HCEC 1CT (cell line): ENCODE data around the gene SLC30A9.

ENCODE experiments used
- DNase-seq: peaks from one replicate; pipeline ENCODE4 v3.0.0-alpha.2; 2017

The SLC30A9 gene

DNA sequence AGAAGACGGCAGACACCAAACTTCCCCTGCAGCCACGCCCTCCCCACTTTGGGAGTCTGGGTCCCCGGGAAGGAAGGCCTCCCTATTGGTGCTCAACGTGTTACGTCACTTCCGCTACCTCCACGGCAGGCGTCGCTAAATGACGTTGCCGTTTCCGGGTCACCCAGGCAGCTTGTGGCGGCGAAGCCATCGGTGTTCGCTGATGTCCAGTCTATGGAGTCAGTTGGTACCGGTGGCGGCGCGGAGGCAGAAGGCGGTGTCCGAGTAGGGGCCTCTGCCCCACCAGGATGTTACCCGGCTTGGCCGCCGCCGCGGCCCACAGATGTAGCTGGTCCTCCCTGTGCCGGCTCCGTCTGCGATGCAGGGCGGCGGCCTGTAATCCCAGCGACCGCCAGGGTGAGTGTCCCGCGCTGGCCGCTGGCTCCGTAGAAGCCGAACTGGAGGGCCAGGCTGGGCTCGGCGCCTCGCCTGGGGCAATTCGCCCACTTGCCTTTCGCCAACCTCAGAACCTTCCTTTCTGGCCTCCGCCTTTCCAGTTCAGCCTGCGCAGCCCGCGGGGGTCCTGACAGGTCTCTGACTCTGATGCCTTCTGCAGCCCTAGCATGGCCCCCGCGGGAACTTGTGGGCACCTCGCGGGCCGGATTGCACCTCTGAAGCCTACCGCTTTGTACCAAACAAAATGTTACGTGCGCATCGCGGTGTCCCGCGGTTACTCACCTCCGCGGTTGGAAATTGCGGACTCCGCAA is at the start of gene SLC30A9:
SLC30A9 (plus strand) TSS at position 166 of the 747 bp plus-strand sequence; CDS start at position 288, 122 bp downstream.
- DNase-seq: peak; percentile 85

GRCh38 chr4:41940834-41941233 is 49.5 kb upstream of the SLC30A9 start:
- no peak for DNase-seq

- no peak for DNase-seq
Measured at GRCh38 chr4:41943506-41943905, 46.8 kb upstream of the SLC30A9 start.

DNA sequence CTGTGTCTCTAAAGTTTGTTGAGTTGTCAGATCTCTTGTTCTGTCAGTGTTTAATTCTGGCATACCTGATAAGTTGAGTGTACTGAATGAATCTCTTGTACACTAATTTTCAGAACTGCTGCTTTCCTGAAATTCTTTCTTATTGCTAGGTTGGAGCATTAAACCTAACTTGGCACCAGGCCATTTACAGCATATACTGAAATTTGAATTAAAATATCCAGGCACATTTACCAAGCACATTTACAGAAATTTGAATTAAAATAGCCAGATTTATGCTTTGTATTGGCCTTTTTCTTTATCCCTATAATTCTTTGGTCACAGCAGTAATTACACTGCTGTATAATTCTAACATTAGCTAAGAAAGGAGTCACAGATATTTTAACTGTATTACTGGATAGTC is 46.2 kb upstream of the SLC30A9 start:
- DNase-seq: no peak

DNA sequence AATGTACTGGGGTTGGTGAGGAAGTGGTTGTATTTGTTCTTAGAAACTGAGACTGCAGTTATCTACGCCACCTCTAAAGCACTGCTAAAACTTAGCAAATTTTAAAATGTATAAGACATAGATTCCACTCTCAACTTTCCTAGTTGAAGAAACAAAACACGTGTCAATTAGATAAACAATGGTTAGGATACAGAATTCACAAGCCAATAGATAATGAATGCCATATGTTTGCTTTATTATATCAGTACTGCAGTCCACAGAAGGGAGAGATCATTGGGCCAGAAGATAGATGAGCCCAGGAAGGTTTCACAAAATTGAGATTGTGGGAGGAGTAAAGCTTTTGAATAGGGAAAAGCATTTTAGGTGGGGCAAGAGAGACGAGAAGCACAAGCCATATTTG is 40.8 kb upstream of the SLC30A9 start:
- no peak for DNase-seq

GRCh38 chr4:41957634-41958033 is 32.7 kb upstream of the SLC30A9 start:
- peak; percentile 11 for DNase-seq

DNA sequence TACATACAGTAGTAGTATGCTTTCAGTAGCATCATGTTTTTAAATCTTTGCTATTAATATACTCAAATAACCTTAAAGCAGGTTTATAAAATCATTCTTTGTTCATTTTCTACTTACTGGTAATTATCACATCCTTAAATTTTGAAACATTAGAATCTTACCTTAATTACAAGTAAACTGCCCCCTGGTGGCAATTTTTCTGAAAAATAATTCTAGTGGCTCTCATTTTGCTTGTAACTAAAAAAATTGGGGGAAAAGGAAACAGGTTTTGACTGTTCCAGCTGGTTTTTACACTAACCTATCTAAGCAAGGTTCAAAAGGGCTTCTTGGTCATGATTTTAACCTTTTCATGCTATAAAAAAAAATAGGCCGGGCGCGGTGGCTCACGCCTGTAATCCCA is 27.2 kb upstream of the SLC30A9 start:
- DNase-seq: peak; percentile 7

- no peak for DNase-seq
Measured at GRCh38 chr4:41964401-41964800, 25.9 kb upstream of the SLC30A9 start.

- no peak for DNase-seq
Measured at GRCh38 chr4:41967392-41967791, 22.9 kb upstream of the SLC30A9 start.

DNA sequence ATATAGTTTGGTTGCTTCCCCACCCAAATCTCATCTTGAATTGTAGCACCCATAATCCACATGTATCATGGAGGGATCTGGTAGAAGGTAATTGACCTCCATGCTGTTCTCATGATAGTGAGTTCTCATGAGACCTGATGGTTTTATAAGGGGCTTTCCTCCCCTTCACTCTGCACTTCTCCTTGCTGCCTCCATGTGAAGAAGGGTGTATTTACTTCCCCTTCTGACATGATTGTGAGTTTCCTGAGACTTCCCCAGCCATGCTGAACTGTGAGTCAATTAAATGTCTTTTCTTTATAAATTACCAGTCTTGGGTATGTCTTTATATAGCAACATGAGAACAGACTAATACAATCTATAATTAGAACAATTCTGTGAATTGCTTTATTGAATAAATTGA is 20.7 kb upstream of the SLC30A9 start:
- no peak for DNase-seq

GRCh38 chr4:41975341-41975740 is 15.0 kb upstream of the SLC30A9 start:
- DNase-seq: no peak

- no peak for DNase-seq
Measured at GRCh38 chr4:41976775-41977516, 13.4 kb upstream of the SLC30A9 start.

- peak; percentile 31 for DNase-seq
Measured at GRCh38 chr4:41977709-41978108, 12.6 kb upstream of the SLC30A9 start.

DNA sequence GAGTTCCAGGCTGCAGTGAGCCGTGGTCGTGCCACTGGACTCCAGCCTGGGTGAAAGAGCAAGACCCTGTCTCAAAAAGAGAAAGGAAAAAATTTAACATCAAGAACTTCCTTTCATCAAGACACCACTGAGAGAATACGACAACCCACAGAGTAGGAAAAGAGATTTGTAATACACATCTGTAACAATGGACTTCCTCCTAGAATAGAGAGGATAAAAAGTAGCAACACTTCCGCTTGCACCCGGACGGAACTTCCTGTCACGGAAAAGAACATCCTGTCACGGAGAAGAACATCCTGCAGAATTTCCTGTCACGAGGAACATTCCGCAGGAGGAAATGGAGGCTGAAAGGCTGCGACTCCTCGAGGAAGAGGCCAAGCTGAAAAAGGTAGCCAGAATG is 8.9 kb upstream of the SLC30A9 start, which contains the start of gene DCAF4L1:
DCAF4L1 (plus strand) TSS at position 301 of the 400 bp plus-strand sequence; CDS start at position 338, 37 bp downstream.
- no peak for DNase-seq

DNA sequence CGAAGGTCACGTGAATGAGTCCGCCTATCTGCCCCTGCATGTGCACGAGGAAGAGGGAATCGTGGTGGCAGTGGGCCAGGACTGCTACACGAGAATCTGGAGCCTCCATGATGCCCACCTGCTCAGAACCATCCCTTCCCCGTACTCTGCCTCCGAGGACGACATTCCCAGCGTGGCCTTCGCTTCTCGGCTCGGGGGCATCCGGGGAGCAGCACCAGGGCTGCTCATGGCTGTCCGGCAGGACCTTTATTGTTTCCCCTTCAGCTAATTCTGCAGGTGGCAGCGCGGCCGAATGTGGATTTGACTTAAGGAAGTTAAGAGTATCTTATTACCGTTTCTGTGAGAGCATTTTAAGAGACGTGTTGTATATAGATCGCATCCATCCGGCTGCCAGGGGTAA is 7.6 kb upstream of the SLC30A9 start:
- DNase-seq: no peak

GRCh38 chr4:41985151-41985550 is 5.2 kb upstream of the SLC30A9 start:
- DNase-seq: no peak

DNA sequence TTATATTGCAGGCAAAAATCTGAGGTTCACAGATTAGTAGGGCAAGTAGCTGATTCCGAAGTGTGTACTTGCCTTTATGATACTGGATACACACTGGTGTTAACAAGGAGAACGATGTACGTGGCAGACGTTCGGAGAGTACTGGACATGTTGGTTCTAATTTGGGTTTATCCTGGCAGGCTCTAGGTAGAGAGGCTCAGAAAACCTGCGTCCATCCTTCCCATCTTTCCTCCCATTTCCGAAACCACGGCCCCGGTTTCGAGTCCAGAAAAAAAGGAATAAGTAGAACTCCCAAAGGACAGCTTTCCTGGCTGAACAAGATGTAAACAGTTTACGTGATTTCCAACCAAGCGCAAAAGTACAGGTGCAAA is 351 bp upstream of the SLC30A9 start:
- DNase-seq: no peak

DNA sequence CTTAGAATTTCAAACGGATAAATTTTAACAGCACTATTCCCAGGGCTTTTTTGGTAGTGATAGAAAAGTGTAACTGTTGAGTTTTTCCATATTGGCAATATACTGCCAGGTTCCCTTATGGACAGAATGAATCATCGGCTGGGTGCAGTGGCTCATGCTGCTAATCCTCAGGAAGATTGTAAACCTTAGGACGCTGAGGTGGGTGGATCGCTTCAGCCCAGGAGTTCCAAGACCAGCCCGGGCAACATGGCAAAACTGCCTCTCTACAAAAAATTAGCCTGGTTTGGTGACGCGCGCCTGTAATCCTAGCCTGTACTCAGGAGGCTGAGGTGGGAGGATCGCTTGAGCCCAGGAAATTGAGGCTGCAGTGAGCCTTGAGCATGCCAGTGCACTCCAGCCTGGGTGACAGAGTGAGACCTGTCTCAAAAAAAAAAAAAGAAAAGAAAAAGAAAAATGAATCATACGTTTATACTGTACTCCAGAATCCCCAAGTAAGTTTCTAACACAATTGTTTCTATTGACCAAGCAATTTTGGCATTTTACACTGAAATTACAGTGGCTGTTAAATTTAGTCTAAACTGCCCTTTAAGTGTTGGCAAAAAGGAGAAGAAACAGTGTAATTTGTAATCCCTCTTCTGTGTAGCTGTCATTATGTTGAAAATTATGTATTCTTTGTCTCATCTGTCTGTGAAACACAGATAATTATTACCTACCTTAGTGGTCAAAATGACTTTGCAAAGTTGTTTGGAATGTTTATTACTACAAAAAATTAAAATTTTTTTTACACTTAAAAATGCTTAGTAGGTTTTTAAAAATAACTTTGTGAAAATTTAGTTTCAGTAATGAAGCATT is 1.8 kb downstream of the SLC30A9 start:
- peak; percentile 1 for DNase-seq

GRCh38 chr4:41992967-41993857 is 2.9 kb downstream of the SLC30A9 start:
- DNase-seq: no peak

GRCh38 chr4:41994461-41994985 is 4.2 kb downstream of the SLC30A9 start:
- DNase-seq: no peak

- no peak for DNase-seq
Measured at GRCh38 chr4:41998019-41998418, 7.7 kb downstream of the SLC30A9 start.

DNA sequence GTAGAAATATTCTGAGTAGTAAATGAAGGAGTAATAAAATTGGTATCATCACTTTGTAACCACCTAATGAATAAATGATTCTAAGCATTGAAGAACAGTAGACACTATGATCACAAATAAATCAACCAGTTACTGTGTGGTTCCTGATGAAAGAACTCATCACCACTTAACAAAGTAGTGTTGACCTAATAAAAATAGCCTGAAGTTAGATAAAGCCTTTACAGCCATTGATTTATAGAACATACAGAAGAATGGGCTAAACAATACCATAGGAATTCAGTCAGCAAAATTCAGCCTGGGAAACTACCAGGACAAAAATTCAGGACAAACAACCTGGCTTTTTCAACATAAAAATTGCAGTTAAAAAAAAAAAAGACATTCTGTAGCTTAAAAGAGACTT is 9.0 kb downstream of the SLC30A9 start:
- no peak for DNase-seq
